H1 (cell line): ENCODE results near the gene SUGP1. TPM values are rescaled to one million over a fixed set of nuclear protein-coding genes. Genes with fewer than 3 reads are reported as not detected.
A peak's percentile ranks its signal among the peaks of the same experiment; 100 is the strongest.

Experiments
- CTCF ChIA-PET: fragments of 300-600 bp; sonication (Branson Sonifier 250); formaldehyde crosslinking; loops from one replicate; lab custom pipeline; 2021; ENCODE audit not compliant: partially characterized antibody; lab: Charles Lee
- POLR2A ChIA-PET: fragments of 300-600 bp; sonication (Branson Sonifier 250); formaldehyde crosslinking; loops from one replicate; lab custom pipeline; 2021; ENCODE audit warnings: inconsistent platforms; ENCODE audit not compliant: partially characterized antibody; lab: Charles Lee
- DNase-seq, 2 experiments: peaks; one replicate each; pipeline versions ENCODE4 v3.0.0 to v3.0.0-alpha.2; 2010 to 2022; ENCODE audit warnings: low spot score in 2 of 2, low read depth in 1 of 2, mixed read lengths in 1 of 2
- FAIRE-seq: peaks from 2 replicates; lab custom pipeline; 2011; peaks lifted over from hg19 to GRCh38; lab: Jason Lieb, UNC
- H2AFZ ChIP-seq: 2 replicates; pipeline ENCODE4 v1.8.1; 2012; ENCODE audit warnings: low read length, inconsistent platforms
- H2AK5ac ChIP-seq: 2 replicates; pipeline ENCODE4 v1.6.1; 2013; ENCODE audit warnings: low read depth, low read length
- H2BK120ac ChIP-seq: replicated peaks from 2 replicates; pipeline ENCODE3; 2013; ENCODE audit warnings: low read depth, low read length, inconsistent platforms
- H2BK12ac ChIP-seq: 2 replicates; pipeline ENCODE4 v1.6.1; 2013; ENCODE audit warnings: low read depth, low read length
- H2BK15ac ChIP-seq: 2 replicates; pipeline ENCODE4 v1.6.1; 2013; ENCODE audit warnings: low read length
- H2BK20ac ChIP-seq: 2 replicates; pipeline ENCODE4 v1.6.1; 2013; ENCODE audit warnings: low read length
- H2BK5ac ChIP-seq: 2 replicates; pipeline ENCODE4 v1.6.1; 2013; ENCODE audit warnings: low read depth, low read length
- H3K14ac ChIP-seq: 2 replicates; pipeline ENCODE4 v1.6.1; 2013; ENCODE audit warnings: inconsistent platforms; ENCODE audit not compliant: insufficient read length
- H3K18ac ChIP-seq: 2 replicates; pipeline ENCODE4 v1.6.1; 2013; ENCODE audit warnings: low read length; ENCODE audit errors: extremely low read depth
- H3K23ac ChIP-seq: 2 replicates; pipeline ENCODE4 v1.6.1; 2013; ENCODE audit warnings: inconsistent platforms; ENCODE audit not compliant: insufficient read length
- H3K23me2 ChIP-seq: 2 replicates; pipeline ENCODE4 v1.6.1; 2013; ENCODE audit warnings: low read depth, low read length
- H3K27ac ChIP-seq: 2 replicates; pipeline ENCODE4 v1.6.1; 2011; ENCODE audit warnings: low read depth, low read length, inconsistent platforms
- H3K27me3 ChIP-seq, 4 experiments: replicated peaks in 1 of 4; 1 replicate in 1 of 4; 2 replicates in 3 of 4; pipeline versions ENCODE4 v1.6.1 to v1.8.1; 2011 to 2013; ENCODE audit warnings: low read length in 3 of 4, mild to moderate bottlenecking in 3 of 4, inconsistent platforms in 2 of 4, mixed read lengths in 2 of 4, moderate library complexity in 1 of 4; ENCODE audit not compliant: control insufficient read depth in 3 of 4, insufficient read depth in 3 of 4; ENCODE audit errors: extremely low read depth in 1 of 4
- H3K36me3 ChIP-seq, 4 experiments: 2 replicates each; pipeline versions ENCODE4 v1.6.1 to v1.8.1; 2011 to 2013; ENCODE audit warnings: mild to moderate bottlenecking in 4 of 4, low read length in 3 of 4, moderate library complexity in 2 of 4, control low read depth in 1 of 4, inconsistent platforms in 1 of 4; ENCODE audit not compliant: insufficient read depth in 4 of 4, control insufficient read depth in 2 of 4
- H3K4ac ChIP-seq: replicated peaks from 2 replicates; pipeline ENCODE3; 2013; ENCODE audit warnings: low read length, low read depth, mixed read lengths, inconsistent platforms; ENCODE audit not compliant: insufficient read length
- H3K4me1 ChIP-seq, 4 experiments: replicated peaks in 1 of 4; 1 replicate in 1 of 4; 2 replicates in 3 of 4; pipeline versions ENCODE4 v1.6.1 to v1.8.1; 2011 to 2013; ENCODE audit warnings: low read length in 3 of 4, inconsistent platforms in 2 of 4, mixed read lengths in 1 of 4; ENCODE audit not compliant: insufficient read depth in 4 of 4, control insufficient read depth in 3 of 4
- H3K4me2 ChIP-seq, 2 experiments: 2 replicates each; pipeline versions ENCODE4 v1.6.1 to v1.8.1; 2011 to 2013; ENCODE audit warnings: low read depth in 2 of 2, low read length in 2 of 2, control low read depth in 1 of 2, inconsistent platforms in 1 of 2, mild to moderate bottlenecking in 1 of 2; ENCODE audit not compliant: insufficient read depth in 1 of 2
- H3K4me3 ChIP-seq, 4 experiments: fragments of 200-600, 300-600 bp in 1 of 4; sonication (generic), shearing (Covaris generic), sonication (Bioruptor Twin) in 1 of 4; 2 replicates each; pipeline versions ENCODE4 v1.5.1 to v1.8.1; 2011 to 2016; ENCODE audit warnings: low read length in 4 of 4, low read depth in 3 of 4, control low read depth in 2 of 4, inconsistent platforms in 2 of 4, mild to moderate bottlenecking in 2 of 4, mixed read lengths in 1 of 4, moderate library complexity in 1 of 4; ENCODE audit not compliant: insufficient read depth in 2 of 4; ENCODE audit errors: extremely low read depth in 1 of 4
- H3K56ac ChIP-seq: replicated peaks from 2 replicates; pipeline ENCODE3; 2013; ENCODE audit warnings: low read depth, mild to moderate bottlenecking, mixed read lengths, low read length, inconsistent platforms; ENCODE audit not compliant: insufficient read length
- H3K79me1 ChIP-seq: 2 replicates; pipeline ENCODE4 v1.6.1; 2013; ENCODE audit warnings: low read depth, low read length, control low read depth
- H3K79me2 ChIP-seq, 2 experiments: 2 replicates each; pipeline versions ENCODE4 v1.6.1 to v1.8.1; 2012 to 2013; ENCODE audit warnings: low read length in 2 of 2, mild to moderate bottlenecking in 2 of 2, inconsistent platforms in 1 of 2; ENCODE audit not compliant: insufficient read depth in 2 of 2, control insufficient read depth in 1 of 2
- H3K9ac ChIP-seq, 4 experiments: replicated peaks in 1 of 4; 1 replicate in 1 of 4; 2 replicates in 3 of 4; pipeline versions ENCODE4 v1.6.1 to v1.8.1; 2011 to 2013; ENCODE audit warnings: low read depth in 3 of 4, low read length in 3 of 4, control low read depth in 2 of 4, mild to moderate bottlenecking in 2 of 4, moderate library complexity in 2 of 4, inconsistent platforms in 1 of 4; ENCODE audit errors: extremely low read depth in 1 of 4
- H3K9me3 ChIP-seq, 2 experiments: 2 replicates each; pipeline versions ENCODE4 v1.6.1 to v1.8.1; 2012 to 2013; ENCODE audit warnings: mild to moderate bottlenecking in 2 of 2, moderate library complexity in 2 of 2, control low read depth in 1 of 2, inconsistent platforms in 1 of 2, low read depth in 1 of 2, low read length in 1 of 2, mixed read lengths in 1 of 2; ENCODE audit not compliant: insufficient read depth in 2 of 2
- H4K20me1 ChIP-seq, 2 experiments: replicated peaks in 1 of 2; 2 replicates each; pipeline versions ENCODE3 to v1.8.1; 2011 to 2013; ENCODE audit warnings: inconsistent platforms in 2 of 2, low read length in 2 of 2, mild to moderate bottlenecking in 1 of 2; ENCODE audit not compliant: insufficient read depth in 2 of 2, control insufficient read depth in 1 of 2
- H4K5ac ChIP-seq: 2 replicates; pipeline ENCODE4 v1.6.1; 2013; ENCODE audit warnings: low read length, low read depth, mixed read lengths, inconsistent platforms; ENCODE audit not compliant: insufficient read length
- H4K8ac ChIP-seq: 2 replicates; pipeline ENCODE4 v1.8.0; 2013; ENCODE audit warnings: mild to moderate bottlenecking, moderate library complexity, low read length, inconsistent platforms; ENCODE audit not compliant: insufficient read depth; ENCODE audit errors: extremely low read depth
- H4K91ac ChIP-seq: replicated peaks from 2 replicates; pipeline ENCODE3; 2013; ENCODE audit warnings: low read length, mixed read lengths, inconsistent platforms; ENCODE audit not compliant: insufficient read length
- ASH2L ChIP-seq: fragments of 200-600, 300-600 bp; sonication (generic); IDR thresholded peaks from one replicate; pipeline ENCODE4 v1.7.1; 2017; ENCODE audit warnings: low read length
- CTBP2 ChIP-seq: IDR thresholded peaks from 2 replicates; pipeline ENCODE4 v1.7.0; 2011; ENCODE audit warnings: borderline replicate concordance, mild to moderate bottlenecking, moderate library complexity, mixed read lengths, low read length; ENCODE audit not compliant: insufficient read depth, insufficient read length
- GABPA ChIP-seq: IDR thresholded peaks from 2 replicates; pipeline ENCODE4 v1.6.1; 2011; ENCODE audit warnings: mild to moderate bottlenecking, low read length, moderate library complexity, borderline replicate concordance; ENCODE audit not compliant: insufficient read depth
- JUND ChIP-seq: IDR thresholded peaks from 2 replicates; pipeline ENCODE4 v1.6.1; 2011; ENCODE audit warnings: mild to moderate bottlenecking, improper control_type of control experiment, low read length
- KDM1A ChIP-seq: fragments of 200-600, 300-600 bp; sonication (generic); IDR thresholded peaks from 2 replicates; pipeline ENCODE4 v1.7.1; 2016; ENCODE audit warnings: mild to moderate bottlenecking, low read length, borderline replicate concordance
- KDM5A ChIP-seq: fragments of 200-600 bp; IDR thresholded peaks from 2 replicates; pipeline ENCODE4 v1.7.1; 2012; ENCODE audit warnings: mild to moderate bottlenecking, low read length, inconsistent platforms, mixed read lengths
- NRF1 ChIP-seq: IDR thresholded peaks from 2 replicates; pipeline ENCODE4 v1.6.1; 2011; ENCODE audit warnings: mild to moderate bottlenecking, low read depth, low read length, improper control_type of control experiment
- POU5F1 ChIP-seq: IDR thresholded peaks from 2 replicates; pipeline ENCODE4 v1.6.1; 2011; ENCODE audit warnings: low read depth, mild to moderate bottlenecking, low read length, moderate library complexity
- RFX5 ChIP-seq: IDR thresholded peaks from 2 replicates; pipeline ENCODE4 v1.6.1; 2011; ENCODE audit warnings: low read depth, low read length, improper control_type of control experiment, borderline replicate concordance
- RNF2 ChIP-seq: fragments of 200-900, 300-1000 bp; sonication (generic); IDR thresholded peaks from 2 replicates; pipeline ENCODE4 v1.7.1; 2016; ENCODE audit warnings: borderline replicate concordance, low read depth, mild to moderate bottlenecking, antibody characterized with exemption, low read length; ENCODE audit not compliant: poor library complexity, severe bottlenecking; ENCODE audit errors: missing control alignments
- RXRA ChIP-seq: IDR thresholded peaks from 2 replicates; pipeline ENCODE4 v1.6.1; 2011; ENCODE audit warnings: low read depth, mild to moderate bottlenecking, low read length, moderate library complexity; ENCODE audit not compliant: insufficient read depth
- SIN3A ChIP-seq, 2 experiments: IDR thresholded peaks in 1 of 2; conservative IDR thresholded peaks in 1 of 2; 2 replicates each; pipeline ENCODE4 v1.6.1; 2011 to 2012; ENCODE audit warnings: low read length in 2 of 2, improper control_type of control experiment in 1 of 2, low read depth in 1 of 2, mild to moderate bottlenecking in 1 of 2
- TCF12 ChIP-seq: IDR thresholded peaks from 2 replicates; pipeline ENCODE4 v1.6.1; 2011; ENCODE audit warnings: low read depth, mild to moderate bottlenecking, low read length
- WGBS, 2 experiments: shearing (Covaris generic) in 1 of 2; methylation state at CpG; one replicate each; pipeline versions ENCODE4 v1.1.6 to v1.1.7; 2013 to 2015; ENCODE audit warnings: low lambda C conversion rate in 2 of 2, mixed read lengths in 2 of 2, inconsistent platforms in 1 of 2, low coverage in 1 of 2, missing lambda C conversion rate in 1 of 2; ENCODE audit not compliant: insufficient replicate concordance in 2 of 2, insufficient coverage in 1 of 2, insufficient read length in 1 of 2; ENCODE audit errors: extremely low coverage in 1 of 2, missing lambda C conversion rate in 1 of 2; 5-methylcytosine and 5-hydroxymethylcytosine counted together
- polyA plus RNA-seq, 7 experiments: library from polyadenylated mRNA; depleted of rRNA in 3 of 7; stranded (reverse) in 5 of 7; unstranded in 2 of 7; fragments of >200 nt in 5 of 7; fragments of 200-250 nt in 2 of 7; gene quantifications; 1 replicate in 5 of 7; 2 replicates in 1 of 7; 4 replicates in 1 of 7; pipeline versions ENCODE4 v1.2.1 to v1.2.3, GENCODE V29; 2011 to 2013; ENCODE audit warnings: missing spikeins in 2 of 7, mixed read lengths in 2 of 7
- total RNA-seq: library from RNA; stranded (reverse); fragmentation: NEBNext Ultra II Directional; extraction: Animal tissue kit (Norgen Biotek cat#: 25700); gene quantifications from 2 replicates; pipeline ENCODE4 v1.2.1, GENCODE V29; 2021

The SUGP1 gene
- total and polyA plus RNA-seq, 2 of the 8 experiments (the other 6 are each of a cell fraction or from before 2014, with no cell fraction given), result 38.5 to 65.2 TPM

- Histone ChIP-seq H3K14ac (no peak overlapping the region), H3K23ac (no peak overlapping the region), H3K56ac (no peak overlapping the region), H3K36me3 (peaks cover 13 to 36% (median 24%) of the 10 kb centered on the region in 4 experiments), H3K4ac (no peak overlapping the region), H2BK12ac (no peak overlapping the region), H4K20me1 (peaks cover 12 to 17% of the 10 kb centered on the region in 2 experiments), H3K27ac (0 out of 2 replicates have a peak overlapping the region, but pooled peaks have one; percentile 40), H3K4me1 (no peaks in the 10 kb centered on the region), H4K5ac (no peak overlapping the region), H3K18ac (no peak overlapping the region), H2AK5ac (no peak overlapping the region), H3K4me3 (no peak overlapping the region), H2AFZ (no peak overlapping the region), H2BK15ac (no peak overlapping the region), H3K9ac (no peak overlapping the region), H4K8ac (no peak overlapping the region), H3K9me3 (no peaks in the 10 kb centered on the region), H3K4me2 (no peak overlapping the region), H3K79me1 (peaks cover 5% of the 10 kb centered on the region; the same call in 1 of the 2 replicates), H3K79me2 (no peaks in the 10 kb centered on the region; a peak in 1 of 4 replicates), H3K27me3 (no peaks in the 10 kb centered on the region), H2BK20ac (no peak overlapping the region), H2BK120ac (no peak overlapping the region), H2BK5ac (peak overlapping the region; percentile 47; the same call in 1 of the 2 replicates), H3K23me2 (no peaks in the 10 kb centered on the region), H4K91ac (no peak overlapping the region)
- TF ChIP-seq NRF1, result no peak
- no peak for TF ChIP-seq SIN3A (conservative IDR thresholded peaks at IDR 0.05 in 1 of 2, IDR thresholded peaks at IDR 0.05 in 1 of 2; ENCODE audit: low read depth in 1 of 2, low read length in 2 of 2)
- no peak for TF ChIP-seq RFX5
- TF ChIP-seq KDM5A, result no peak
- no peak for TF ChIP-seq RXRA
- TF ChIP-seq POU5F1, result no peak
- no peak for TF ChIP-seq JUND
- no peak for TF ChIP-seq ASH2L
- no peak for TF ChIP-seq GABPA
- no peak for TF ChIP-seq CTBP2
- TF ChIP-seq KDM1A, result no peak
- no peak for TF ChIP-seq RNF2
- TF ChIP-seq TCF12, result no peak
- FAIRE-seq (no peak), DNase-seq (no peak)
- POLR2A ChIA-PET, result interaction anchor here (1.3 to 2.3 kb wide), 2 partner anchors 8 to 22 kb away, joined by 3 to 8 read pairs; no protein-coding TSS in a partner anchor
- CTCF ChIA-PET, result interaction anchor here (3.2 kb wide), 1 partner anchor 11 kb away, joined by 17 read pairs; no protein-coding TSS in a partner anchor
- 95% methylated on average over 3 of the region's 3 CpGs; no CpG with 5 or more reads in 1 of the 2 experiments for WGBS, 2 experiments
These were observed 14.7 kb upstream of the SUGP1 start for GRCh38 chr19:19334989-19335344.
